SKM-1 treated with dmso at 0.1 percent for 144 hours (cell line): ENCODE data around the gene REPS2.
"Not testable (repeated sequence)": the region's sequence is repeated elsewhere in the genome, so short reads cannot be mapped to it uniquely, and the experiment has no call there.

ENCODE experiments used
- DNase-seq: peaks from one replicate; lab custom pipeline; 2025; ENCODE audit not compliant: unreplicated experiment; lab: John Stamatoyannopoulos, UW

The REPS2 gene

GRCh38 chrX:16962661-16963060 is 16.2 kb downstream of the REPS2 start:
- not testable (repeated sequence) for DNase-seq

GRCh38 chrX:16963216-16963615 is 16.8 kb downstream of the REPS2 start:
- DNase-seq: no peak

GRCh38 chrX:16964976-16965375 is 18.5 kb downstream of the REPS2 start:
- DNase-seq: not testable (repeated sequence)

GRCh38 chrX:16966752-16967448 is 20.4 kb downstream of the REPS2 start:
- DNase-seq: no peak

DNA sequence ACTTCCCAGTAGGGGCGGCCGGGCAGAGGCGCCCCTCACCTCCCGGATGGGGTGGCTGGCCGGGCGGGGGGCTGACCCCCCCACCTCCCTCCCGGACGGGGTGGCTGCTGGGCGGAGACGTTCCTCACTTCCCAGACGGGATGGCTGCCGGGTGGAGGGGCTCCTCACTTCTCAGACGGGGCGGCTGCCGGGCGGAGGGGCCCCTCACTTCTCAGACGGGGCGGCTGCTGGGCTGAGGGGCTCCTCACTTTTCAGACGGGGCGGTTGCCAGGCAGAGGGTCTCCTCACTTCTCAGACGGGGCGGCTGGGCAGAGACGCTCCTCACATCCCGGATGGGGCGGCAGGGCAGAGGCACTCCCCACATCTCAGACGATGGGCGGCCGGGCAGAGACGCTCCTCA is 22.3 kb downstream of the REPS2 start:
- not testable (repeated sequence) for DNase-seq

DNA sequence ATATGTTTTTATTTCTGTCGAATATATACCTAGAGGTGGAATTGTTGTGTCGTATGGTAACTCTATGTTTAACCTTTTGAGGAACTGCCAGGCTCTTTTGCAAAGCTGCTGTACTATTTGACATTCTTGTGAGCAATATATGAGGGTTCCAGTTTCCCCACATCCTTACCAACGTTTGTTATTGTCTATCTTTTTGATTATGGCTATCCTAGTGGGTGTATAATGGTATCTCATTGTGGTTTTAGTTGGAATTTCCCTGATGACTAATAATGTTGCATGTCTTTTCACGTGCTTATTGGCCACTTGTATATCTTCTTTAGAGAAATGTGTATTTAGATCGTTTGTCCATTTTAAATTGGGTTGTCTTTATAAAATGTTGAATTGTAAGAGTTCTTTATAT is 24.5 kb downstream of the REPS2 start:
- DNase-seq: no peak

DNA sequence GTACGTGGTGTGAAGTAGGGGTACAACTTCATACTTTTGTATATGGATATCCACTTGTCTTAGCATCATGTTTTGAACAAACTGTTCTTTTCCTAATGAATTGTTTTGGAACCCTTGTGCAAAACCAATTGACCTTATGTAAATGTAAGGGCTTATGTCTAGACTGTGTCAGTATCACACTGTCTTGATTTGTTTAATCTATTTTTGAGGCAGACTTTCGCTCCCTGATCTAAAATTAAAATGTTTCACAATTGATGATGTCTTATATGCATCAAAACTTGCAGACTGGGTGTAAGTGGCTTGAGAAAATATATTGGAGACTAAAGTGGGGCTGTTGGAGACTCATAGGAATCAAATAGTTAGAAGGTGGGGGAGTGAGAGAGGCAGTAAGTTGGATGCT is 25.2 kb downstream of the REPS2 start:
- DNase-seq: no peak

GRCh38 chrX:16975233-16975632 is 28.8 kb downstream of the REPS2 start:
- DNase-seq: no peak

- DNase-seq: no peak
Measured at GRCh38 chrX:16977771-16978170, 31.3 kb downstream of the REPS2 start.

DNA sequence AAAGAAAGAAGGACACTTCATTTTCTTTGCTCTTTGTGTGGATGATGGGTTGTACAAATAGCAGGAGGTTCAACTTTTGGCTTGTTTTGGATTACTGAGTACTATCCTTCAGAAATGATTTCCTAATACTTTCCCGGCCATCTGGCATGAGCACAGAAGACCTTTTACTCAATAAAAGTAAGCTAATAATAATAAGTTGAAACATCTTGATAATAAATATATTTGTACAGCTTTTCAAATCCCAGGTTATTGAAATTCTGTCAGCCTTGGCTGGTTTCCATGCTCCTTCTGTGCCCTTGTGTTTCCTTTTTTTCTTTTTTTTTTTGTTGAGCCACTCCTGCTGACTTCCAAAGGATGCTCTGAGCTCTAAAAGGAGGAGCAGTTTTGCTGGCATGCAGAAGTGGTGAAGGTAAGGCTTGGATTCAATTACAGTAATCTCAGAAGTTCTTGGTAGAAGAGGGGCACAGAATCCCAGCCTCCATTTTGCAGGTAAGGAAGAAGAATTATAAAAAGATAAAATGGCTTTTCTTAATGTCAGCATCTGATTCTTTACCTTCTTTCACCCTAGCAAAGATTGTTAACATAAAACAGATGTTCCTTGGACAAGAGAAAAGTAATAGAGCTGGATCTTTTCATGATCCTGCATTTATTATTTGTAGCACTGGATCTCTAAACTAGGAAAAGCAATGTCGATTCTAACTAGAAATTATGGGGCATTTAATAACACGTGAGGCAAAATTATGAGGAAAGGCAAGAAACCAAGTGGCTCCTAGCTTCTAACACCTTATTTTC is 31.9 kb downstream of the REPS2 start:
- DNase-seq: no peak

DNA sequence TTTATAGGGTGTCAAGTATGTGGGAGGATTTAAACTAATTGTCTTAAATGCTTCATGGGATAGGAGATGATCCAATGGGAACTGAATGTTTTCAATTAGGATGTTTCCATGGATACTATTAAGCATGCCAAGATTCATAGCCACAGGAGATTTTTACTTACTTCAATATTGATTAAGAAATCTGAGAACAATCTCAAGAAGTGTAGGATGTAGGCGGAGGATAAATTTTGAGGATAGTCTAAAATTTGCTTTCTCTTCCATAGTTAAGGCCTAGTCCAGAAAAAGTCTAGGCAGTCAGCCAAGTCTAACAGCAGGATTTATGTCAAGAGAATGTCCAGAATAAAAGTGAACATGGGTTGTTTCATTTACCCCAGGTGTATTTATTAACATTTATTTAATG is 32.8 kb downstream of the REPS2 start:
- DNase-seq: no peak

GRCh38 chrX:16981209-16981608 is 34.8 kb downstream of the REPS2 start:
- DNase-seq: no peak

GRCh38 chrX:16981980-16982379 is 35.5 kb downstream of the REPS2 start:
- no peak for DNase-seq

DNA sequence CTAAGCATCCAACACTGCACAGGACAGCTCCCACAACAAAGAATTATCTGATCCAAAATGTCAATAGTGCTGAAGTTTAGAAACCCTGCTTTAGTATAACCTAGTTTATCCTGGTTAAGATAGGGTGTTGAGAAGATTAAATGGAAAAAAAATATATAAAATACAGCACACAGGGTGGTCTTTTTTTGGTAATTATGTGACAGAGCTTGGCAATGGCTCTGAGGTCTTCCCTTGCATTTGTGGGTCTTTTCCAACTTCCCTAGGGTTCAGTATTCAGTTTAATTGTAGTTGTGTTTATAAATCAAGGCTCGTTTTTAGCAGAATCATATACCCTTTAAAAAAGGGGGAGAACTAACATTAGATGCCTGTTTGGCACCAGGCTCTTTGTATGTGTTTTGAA is 36.6 kb downstream of the REPS2 start:
- DNase-seq: no peak

DNA sequence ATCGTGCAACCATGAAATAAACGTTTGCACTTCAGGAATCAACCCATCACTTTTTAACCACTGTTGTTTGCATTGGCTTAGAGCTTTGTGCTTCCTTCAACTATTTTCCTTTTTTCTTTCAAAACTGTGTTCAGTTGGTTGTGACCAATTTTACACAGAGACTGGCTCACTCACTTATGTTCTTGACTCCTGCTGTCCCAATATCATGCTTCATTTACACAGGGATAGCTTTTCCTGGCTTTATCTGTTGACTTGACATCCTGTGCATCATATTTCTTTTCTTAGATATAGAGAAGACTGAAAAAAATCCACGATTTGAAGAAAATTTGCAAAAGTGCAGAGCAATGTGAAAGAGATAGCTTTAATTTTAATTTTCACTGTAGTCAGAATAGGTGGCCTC is 38.8 kb downstream of the REPS2 start:
- no peak for DNase-seq

GRCh38 chrX:16986169-16986568 is 39.7 kb downstream of the REPS2 start:
- no peak for DNase-seq

DNA sequence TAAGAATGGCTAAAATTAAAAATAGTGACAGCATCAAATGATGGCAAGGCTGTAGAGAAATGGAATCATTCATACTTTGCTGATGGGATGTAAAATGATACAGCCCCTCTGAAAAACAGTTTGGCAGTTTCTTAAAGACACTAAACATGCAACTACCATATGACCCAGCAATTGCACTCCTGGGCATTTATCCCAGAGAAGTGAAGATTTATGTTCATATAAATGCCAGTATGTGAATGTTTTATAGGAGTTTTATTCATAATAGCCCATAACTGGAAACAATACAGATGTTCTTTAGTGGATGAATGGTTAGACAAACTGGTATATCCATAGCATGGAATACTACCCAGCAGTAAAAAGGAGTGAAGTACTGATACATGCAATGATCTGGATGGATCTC is 43.3 kb downstream of the REPS2 start:
- DNase-seq: no peak

DNA sequence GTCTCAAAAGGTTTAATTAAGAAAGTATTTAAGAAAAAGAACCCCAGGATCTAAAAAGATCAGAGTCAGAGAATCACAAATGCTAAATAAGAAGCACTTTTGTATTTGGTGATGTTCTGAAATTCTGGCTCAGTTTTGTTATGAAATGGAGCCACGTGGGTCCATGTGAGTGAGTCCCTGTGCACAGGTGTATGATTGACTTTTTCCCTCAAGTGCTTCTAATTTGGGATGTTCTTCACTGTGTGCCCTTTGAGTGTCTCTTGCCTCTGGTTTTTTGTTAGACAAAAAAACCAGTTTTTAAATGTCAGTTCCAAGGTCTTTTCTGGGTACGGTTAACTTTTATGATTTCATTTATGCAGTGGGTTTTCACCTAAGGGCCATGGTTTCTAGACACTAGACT is 44.4 kb downstream of the REPS2 start:
- no peak for DNase-seq

DNA sequence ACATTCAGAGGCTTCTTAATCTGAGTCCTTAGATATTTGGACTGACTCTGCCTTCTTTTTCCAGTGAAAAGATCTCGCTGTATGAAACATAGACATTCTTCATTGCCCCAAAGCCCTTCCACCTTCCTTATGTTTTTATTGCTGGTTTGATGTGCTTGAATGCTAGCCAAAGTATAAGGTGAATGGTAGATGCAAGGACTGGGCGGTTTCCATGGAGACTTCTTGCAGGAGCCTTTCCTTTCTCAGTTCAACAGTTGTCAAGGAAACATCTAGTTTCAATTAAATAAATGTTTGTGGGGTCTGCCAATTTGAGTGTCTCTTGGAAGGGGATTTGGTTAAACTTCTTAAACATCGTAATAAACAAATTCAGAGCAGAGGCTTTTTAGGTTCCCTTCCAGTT is 46.0 kb downstream of the REPS2 start:
- DNase-seq: no peak

- DNase-seq: no peak
Measured at GRCh38 chrX:16992951-16993350, 46.5 kb downstream of the REPS2 start.

GRCh38 chrX:16993791-16994318 is 47.4 kb downstream of the REPS2 start:
- no peak for DNase-seq

DNA sequence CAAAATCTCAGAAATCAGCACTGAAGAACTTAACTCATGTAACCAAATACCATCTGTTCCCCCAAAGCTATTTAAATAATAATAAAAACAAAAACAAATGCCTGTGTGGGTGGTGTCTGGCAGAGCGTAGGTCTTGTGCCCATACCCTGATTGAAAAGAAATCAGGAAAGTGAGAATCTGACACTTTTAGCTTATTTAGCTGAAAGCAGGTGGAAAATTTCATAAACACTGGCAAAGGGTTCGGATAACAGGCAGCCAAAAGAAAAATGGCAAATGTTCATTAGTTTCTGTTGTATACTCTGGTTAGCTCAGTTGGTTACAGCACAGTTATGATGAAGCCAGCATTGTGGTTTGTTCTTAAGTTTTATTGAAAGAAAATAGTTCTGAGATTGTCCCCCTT is 48.3 kb downstream of the REPS2 start:
- DNase-seq: no peak
